NCI-H2227 (cell line): ENCODE measurements around the gene EPSTI1.
A peak's percentile ranks its signal among the peaks of the same experiment; 100 is the strongest.

Experiments
- DNase-seq: peaks from one replicate; lab custom pipeline; 2025; ENCODE audit not compliant: unreplicated experiment; lab: John Stamatoyannopoulos, UW

Gene EPSTI1

DNA sequence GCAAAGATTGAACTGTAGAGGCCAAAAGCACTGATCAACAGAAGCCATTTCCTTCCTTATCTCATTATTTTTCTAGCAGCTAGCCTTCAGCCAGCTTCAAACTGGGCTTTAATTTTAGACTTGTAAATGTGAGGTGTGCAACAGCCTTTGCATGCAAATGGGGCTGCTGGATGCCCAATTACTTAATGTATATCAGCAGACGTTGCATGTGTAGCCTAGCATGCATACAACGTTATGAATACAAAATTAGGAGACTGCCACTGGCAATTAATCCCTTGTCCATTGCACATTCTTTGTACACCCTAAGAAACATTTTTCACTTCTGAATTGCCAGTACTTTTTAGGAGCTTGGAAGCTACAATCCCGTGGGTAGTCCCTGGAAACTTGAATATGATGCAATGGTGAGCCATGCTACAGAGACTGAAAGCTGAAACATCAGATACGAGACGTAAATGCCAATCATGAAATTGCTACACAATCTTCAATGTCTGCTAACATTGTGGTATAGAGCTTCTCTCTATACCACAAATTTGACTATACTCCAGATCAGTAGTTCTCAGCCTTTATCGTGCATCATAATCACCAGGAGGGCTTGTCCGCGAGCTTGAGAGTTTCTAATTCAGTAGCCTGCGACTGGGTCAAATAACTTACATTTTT, 20.2 kb downstream of the EPSTI1 start:
- no peak for DNase-seq

GRCh38 chr13:42970824-42971690, 21.0 kb downstream of the EPSTI1 start:
- peak; percentile 49 for DNase-seq

DNA sequence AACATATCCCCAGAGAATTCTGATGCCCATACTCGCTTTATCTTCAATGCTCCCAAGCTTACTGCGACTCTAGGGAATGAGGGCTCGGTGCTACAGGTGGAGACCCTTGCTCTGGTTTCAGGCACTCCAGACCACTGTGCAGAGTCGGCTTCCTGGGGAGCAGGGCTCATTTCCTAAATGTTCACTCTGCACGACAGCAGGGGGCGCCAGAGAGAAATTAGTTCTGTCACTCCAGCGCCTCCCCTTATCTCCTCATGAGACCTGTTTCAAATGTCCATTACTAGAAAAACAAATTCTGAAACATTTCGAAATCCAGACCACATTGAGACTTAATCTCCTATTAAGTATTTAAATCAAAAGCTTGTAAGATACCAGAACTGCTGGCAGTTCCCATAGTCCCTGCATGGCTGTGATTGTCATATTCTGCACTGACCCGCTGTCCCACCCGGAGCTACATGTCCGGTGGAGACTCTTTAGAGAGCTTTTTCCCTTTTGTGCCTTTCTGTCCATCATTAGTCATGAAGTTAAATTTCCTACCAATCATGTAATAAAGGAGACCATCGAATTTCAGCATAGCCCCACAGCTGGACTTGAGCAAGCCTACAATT, 22.4 kb downstream of the EPSTI1 start:
- peak; percentile 53 for DNase-seq

DNA sequence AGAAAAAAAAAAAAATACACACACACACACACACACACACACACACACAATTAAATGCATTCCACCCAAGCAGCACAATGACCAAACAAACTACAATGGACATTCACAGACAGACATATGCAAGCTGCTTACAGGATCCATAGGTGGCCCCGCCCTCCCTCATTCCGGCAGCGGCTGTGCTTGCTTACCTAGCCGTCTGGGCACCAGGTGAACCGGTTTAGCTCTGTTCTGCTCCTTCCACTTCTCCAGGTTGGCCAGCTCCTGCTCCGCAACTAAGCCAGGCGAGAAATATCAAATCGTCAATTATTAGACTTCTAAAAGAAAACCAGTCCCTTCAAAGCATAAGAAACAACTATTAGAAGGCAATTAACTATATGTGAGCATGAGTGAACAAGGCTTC, 23.1 kb downstream of the EPSTI1 start:
- no peak for DNase-seq

DNA sequence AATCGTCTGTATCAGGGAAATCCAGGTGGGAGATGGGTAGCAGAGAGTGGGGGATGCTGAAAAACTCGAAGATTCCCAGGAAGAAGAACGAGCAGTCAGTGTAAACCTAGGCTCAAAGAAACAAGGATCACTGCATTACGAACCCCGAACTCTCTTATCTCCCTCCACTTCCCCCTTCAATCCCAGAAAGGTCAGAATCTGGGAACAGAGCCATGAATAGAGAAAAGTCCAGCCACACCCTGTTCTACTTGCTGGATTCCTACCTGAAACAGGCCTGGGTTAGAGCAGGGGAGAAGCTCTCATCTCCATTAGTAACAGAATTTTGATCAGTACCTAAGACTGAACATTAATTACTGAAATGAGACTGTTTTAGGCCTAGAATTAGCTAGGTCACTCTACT, 24.4 kb downstream of the EPSTI1 start:
- no peak for DNase-seq

DNA sequence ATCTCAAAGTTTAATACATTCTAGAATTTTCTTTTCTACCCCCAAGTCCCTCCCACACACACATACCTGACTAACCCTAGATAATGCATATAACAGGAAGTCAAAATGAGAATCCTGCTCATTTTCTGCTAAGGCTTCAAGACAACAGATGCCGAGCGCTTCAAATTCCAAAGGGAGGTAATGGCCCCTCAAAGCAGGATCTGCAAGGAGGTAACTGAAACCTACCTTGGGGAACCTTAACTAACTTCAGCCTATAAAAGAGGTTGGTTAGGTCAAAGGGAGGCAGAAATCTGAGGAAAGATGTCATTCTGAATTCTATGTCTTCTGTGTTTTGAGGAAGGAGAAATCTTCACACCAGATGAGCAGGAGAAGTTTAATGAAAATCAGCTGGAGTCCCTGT, 26.8 kb downstream of the EPSTI1 start:
- DNase-seq, result no peak

- DNase-seq, result no peak
These were observed 27.3 kb downstream of the EPSTI1 start for GRCh38 chr13:42964761-42965161.

- no peak for DNase-seq
These were observed 32.4 kb downstream of the EPSTI1 start for GRCh38 chr13:42959615-42960014.

DNA sequence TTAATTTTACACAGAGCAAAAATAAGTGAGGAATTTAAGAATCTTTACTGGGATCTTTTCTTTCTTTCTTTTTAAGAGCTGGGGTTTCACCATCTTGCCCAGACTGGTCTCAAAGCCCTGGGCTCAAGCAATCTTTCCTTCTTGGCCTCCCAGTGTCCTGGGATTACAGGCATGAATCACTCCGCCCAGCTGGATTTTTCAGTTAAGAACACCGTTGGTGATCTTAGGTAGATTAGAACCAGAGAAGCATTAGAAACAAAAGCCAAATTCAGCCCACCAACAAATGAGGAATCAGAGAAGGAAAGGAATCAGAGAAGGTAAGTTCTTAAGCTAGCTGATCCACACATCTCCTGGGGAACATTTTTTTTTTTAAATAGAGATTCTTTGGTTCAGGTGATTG, 34.2 kb downstream of the EPSTI1 start:
- no peak for DNase-seq

GRCh38 chr13:42950181-42950580, 41.9 kb downstream of the EPSTI1 start:
- no peak for DNase-seq

- no peak for DNase-seq
These were observed 44.1 kb downstream of the EPSTI1 start for GRCh38 chr13:42947925-42948324.

- DNase-seq, result no peak
These were observed 45.1 kb downstream of the EPSTI1 start for GRCh38 chr13:42946927-42947326.

GRCh38 chr13:42929886-42930535, 62.0 kb downstream of the EPSTI1 start:
- no peak for DNase-seq

GRCh38 chr13:42926555-42926954, 65.5 kb downstream of the EPSTI1 start:
- DNase-seq, result no peak

DNA sequence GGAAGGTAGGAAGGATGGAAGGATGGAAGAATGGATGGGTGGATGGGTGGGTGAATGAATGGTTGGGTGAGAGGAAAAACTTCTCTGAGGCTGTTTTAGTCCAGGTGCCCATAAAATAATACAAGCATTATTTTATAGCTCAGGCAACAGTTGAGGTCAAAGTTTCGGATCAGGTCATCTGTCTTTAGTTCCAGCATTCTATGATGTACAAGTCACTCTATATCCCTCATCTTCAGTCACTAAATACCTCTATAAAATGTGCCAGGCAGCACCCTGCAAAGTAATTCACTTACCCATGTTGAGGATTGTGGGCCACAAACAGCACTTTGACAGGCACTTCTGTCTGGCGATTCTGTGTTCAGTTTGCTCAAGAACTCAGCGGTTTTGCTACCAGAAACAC, 66.0 kb downstream of the EPSTI1 start:
- DNase-seq, result no peak

GRCh38 chr13:42925626-42926025, 66.4 kb downstream of the EPSTI1 start:
- no peak for DNase-seq

GRCh38 chr13:42924344-42924743, 67.7 kb downstream of the EPSTI1 start:
- DNase-seq, result no peak

DNA sequence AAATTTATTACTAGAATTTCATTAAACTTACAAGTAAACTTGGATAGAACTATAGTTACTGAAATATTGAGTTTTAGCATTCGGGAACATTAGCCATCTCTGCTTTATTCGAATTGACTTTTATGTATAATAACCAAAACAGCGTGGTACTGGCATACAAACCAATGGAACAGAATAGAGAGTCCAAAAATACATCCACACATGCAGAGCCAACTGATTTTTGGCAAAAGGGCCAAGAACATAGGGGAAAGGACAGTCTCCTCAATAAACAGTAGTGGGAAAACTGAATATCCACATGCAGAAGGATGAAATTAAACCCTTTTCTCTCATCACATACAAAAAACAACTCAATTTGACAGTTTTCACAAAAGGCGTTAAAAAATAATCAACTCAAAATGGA, 84.3 kb downstream of the EPSTI1 start:
- DNase-seq, result no peak

DNA sequence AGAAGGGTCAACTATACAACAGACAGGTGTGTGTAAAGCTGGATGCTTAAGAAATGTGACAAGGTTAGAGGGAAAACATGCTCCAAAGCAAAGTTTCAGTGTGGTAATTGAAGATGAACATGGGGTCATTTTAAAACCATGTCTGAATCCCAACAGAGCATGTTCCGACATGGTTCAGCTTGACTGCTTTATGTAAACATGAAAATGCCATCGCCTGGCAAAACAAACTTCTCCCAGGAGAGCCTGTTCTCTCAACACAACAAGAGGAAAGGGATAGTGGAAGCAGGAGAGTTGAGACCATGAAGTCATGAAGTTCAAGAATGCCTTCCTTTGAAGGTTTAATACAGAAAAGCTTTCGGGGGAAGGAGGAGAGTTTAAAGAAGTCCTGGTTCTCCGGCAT, 85.8 kb downstream of the EPSTI1 start:
- DNase-seq, result no peak

DNA sequence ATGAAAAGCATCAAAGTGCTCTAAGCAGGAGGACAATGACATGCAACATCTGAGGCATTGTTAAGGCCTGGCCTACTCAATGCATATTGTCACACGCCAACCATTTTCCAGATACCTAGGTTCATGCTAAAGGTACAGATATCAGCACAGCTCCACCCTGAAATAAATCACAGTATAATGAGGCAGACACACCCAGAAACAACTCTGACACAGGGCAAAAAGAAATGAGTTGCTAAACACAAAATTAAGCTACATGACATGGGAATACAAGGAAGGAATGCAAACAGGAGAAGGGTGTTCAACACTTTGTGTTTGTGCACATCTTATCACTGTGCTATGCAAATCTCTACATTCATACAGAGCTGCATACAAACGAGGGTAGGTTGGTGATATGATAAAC, 86.5 kb downstream of the EPSTI1 start:
- DNase-seq, result no peak

DNA sequence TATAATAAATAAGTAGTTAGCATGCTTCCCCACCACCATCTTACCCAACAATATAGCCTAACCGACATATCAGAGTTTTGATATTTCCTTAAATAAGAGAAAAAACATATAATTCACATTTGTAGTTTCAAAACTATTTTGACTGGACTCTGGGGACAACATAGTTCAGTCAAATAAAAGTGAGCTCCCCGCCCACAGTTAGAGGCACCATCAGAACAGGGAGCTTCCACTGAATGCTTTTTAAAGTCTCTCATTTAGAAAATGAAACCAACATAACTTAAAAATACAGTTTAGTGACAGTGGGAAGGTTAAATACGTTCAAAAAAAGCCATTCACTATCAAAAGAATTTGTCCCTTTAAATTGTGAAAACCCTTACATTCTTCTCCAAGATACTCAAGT, 92.8 kb downstream of the EPSTI1 start:
- no peak for DNase-seq

DNA sequence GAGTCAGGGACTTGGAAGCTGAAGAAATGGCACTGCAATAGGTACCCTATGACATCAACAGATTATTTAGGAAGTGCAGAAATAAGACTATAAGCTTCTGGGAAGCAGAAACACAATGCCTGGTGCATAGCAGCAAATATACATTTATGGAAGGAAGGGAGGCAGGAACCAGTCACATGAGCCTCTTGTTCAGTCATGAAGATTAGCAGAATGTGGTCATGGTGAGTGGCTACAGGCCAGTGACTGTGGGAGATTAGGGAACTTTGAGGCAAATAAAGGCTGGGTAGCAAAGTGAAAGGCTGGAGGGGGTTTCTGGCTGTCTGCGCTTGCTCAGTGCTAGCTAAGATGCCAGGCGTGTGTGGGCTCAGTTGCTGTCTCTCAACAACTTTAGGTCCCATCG, 96.3 kb downstream of the EPSTI1 start:
- DNase-seq, result no peak
